CD14-positive monocyte (primary cell): ENCODE data around the gene VPS26B. TPM values are rescaled to one million over a fixed set of nuclear protein-coding genes. Genes with fewer than 3 reads are reported as not detected.

ENCODE experiments used
- DNase-seq, 3 donors: peaks; one replicate each; pipeline ENCODE4 v3.0.0-alpha.2; 2011 to 2022
- H2AFZ ChIP-seq: 2 replicates; pipeline ENCODE4 v1.6.0; 2012; ENCODE audit warnings: mild to moderate bottlenecking, low read depth, low read length, inconsistent platforms; ENCODE audit not compliant: insufficient read depth, poor library complexity, severe bottlenecking
- H3K27ac ChIP-seq, 2 donors: 1 replicate in 1 of 2; 2 replicates in 1 of 2; pipeline ENCODE4 v1.5.1; 2012 to 2013; ENCODE audit warnings: low read length in 2 of 2, control low read depth in 1 of 2, inconsistent platforms in 1 of 2, low read depth in 1 of 2, mild to moderate bottlenecking in 1 of 2
- H3K27me3 ChIP-seq, 2 donors: one replicate each; pipeline versions ENCODE4 v1.6.0 to v1.6.1; 2011 to 2013; ENCODE audit warnings: low read length in 2 of 2; ENCODE audit not compliant: control insufficient read depth in 2 of 2, insufficient read depth in 2 of 2
- H3K36me3 ChIP-seq, 2 donors: replicated peaks in 1 of 2; 1 replicate in 1 of 2; 2 replicates in 1 of 2; pipeline versions ENCODE4 v1.5.1 to v1.6.1; 2012 to 2013; ENCODE audit warnings: low read length in 2 of 2, control low read depth in 1 of 2, inconsistent platforms in 1 of 2, mild to moderate bottlenecking in 1 of 2; ENCODE audit not compliant: insufficient read depth in 2 of 2, control insufficient read depth in 1 of 2
- H3K4me1 ChIP-seq, 2 donors: 1 replicate in 1 of 2; 2 replicates in 1 of 2; pipeline versions ENCODE4 v1.5.1 to v1.6.1; 2012 to 2013; ENCODE audit warnings: low read length in 2 of 2, control low read depth in 1 of 2, inconsistent platforms in 1 of 2, mild to moderate bottlenecking in 1 of 2, moderate library complexity in 1 of 2; ENCODE audit not compliant: insufficient read depth in 2 of 2, control insufficient read depth in 1 of 2
- H3K4me2 ChIP-seq: replicated peaks from 2 replicates; pipeline ENCODE3; 2012; ENCODE audit warnings: low read length, moderate library complexity, mild to moderate bottlenecking; ENCODE audit not compliant: poor library complexity, severe bottlenecking; ENCODE audit errors: extremely low read depth
- H3K4me3 ChIP-seq, 3 experiments: fragments of 200-600 bp in 1 of 3; sonication (generic) in 1 of 3; replicated peaks in 1 of 3; 1 replicate in 2 of 3; 2 replicates in 1 of 3; pipeline ENCODE4 v1.5.1; 2011 to 2013; ENCODE audit warnings: low read length in 3 of 3, mild to moderate bottlenecking in 3 of 3, control low read depth in 2 of 3, low read depth in 2 of 3, inconsistent platforms in 1 of 3, moderate library complexity in 1 of 3
- H3K79me2 ChIP-seq: 2 replicates; pipeline ENCODE4 v1.6.0; 2012; ENCODE audit warnings: mild to moderate bottlenecking, control low read depth, inconsistent platforms, low read length, moderate library complexity; ENCODE audit not compliant: insufficient read depth
- H3K9ac ChIP-seq: 2 replicates; pipeline ENCODE4 v1.6.0; 2017; ENCODE audit warnings: low read length, mild to moderate bottlenecking; ENCODE audit not compliant: insufficient read depth, poor library complexity, severe bottlenecking
- H3K9me3 ChIP-seq, 2 donors: replicated peaks in 1 of 2; 1 replicate in 1 of 2; 2 replicates in 1 of 2; pipeline versions ENCODE4 v1.5.1 to v1.6.1; 2012 to 2013; ENCODE audit warnings: low read length in 2 of 2, control low read depth in 1 of 2; ENCODE audit not compliant: control insufficient read depth in 1 of 2, insufficient read depth in 1 of 2
- H4K20me1 ChIP-seq: 2 replicates; pipeline ENCODE4 v1.6.0; 2012; ENCODE audit warnings: mild to moderate bottlenecking, low read length, control low read depth, moderate library complexity; ENCODE audit not compliant: insufficient read depth
- H3K27ac Mint-ChIP-seq, 7 donors: one replicate each; pipeline ENCODE4 v1.8.0; 2020; ENCODE audit warnings: mild to moderate bottlenecking in 7 of 7, mixed read lengths in 7 of 7, moderate library complexity in 6 of 7, inconsistent platforms in 2 of 7
- H3K27me3 Mint-ChIP-seq, 3 donors: one replicate each; pipeline ENCODE4 v1.8.0; 2021 to 2022; ENCODE audit warnings: low read depth in 3 of 3, mild to moderate bottlenecking in 3 of 3, mixed read lengths in 3 of 3, moderate library complexity in 3 of 3, inconsistent platforms in 1 of 3
- H3K36me3 Mint-ChIP-seq, 2 donors: one replicate each; pipeline ENCODE4 v1.8.0; 2020; ENCODE audit warnings: mixed read lengths in 2 of 2, inconsistent platforms in 1 of 2, mild to moderate bottlenecking in 1 of 2
- H3K4me1 Mint-ChIP-seq: one replicate; pipeline ENCODE4 v1.8.0; 2020; ENCODE audit warnings: mild to moderate bottlenecking, mixed read lengths
- H3K4me3 Mint-ChIP-seq, 2 donors: one replicate each; pipeline ENCODE4 v1.8.0; 2020; ENCODE audit warnings: mild to moderate bottlenecking in 2 of 2, mixed read lengths in 2 of 2, moderate library complexity in 1 of 2
- H3K9me3 Mint-ChIP-seq, 7 donors: one replicate each; pipeline ENCODE4 v1.8.0; 2020 to 2022; ENCODE audit warnings: mixed read lengths in 7 of 7, mild to moderate bottlenecking in 6 of 7, moderate library complexity in 6 of 7, inconsistent platforms in 2 of 7
- WGBS: methylation state at CpG from one replicate; pipeline ENCODE4 v1.1.5; 2013; ENCODE audit warnings: missing lambda C conversion rate; ENCODE audit not compliant: insufficient coverage; 5-methylcytosine and 5-hydroxymethylcytosine counted together
- intact Hi-C, 2 donors: fragments of 100-400 bp; cut with micrococcal nuclease; formaldehyde crosslinking; loops; one replicate each; pipeline versions ENCODE4 v1.15.0 to v1.15.1; 2023
- polyA plus RNA-seq, 3 donors: library from polyadenylated mRNA; depleted of rRNA in 1 of 3; unstranded in 2 of 3; stranded (reverse) in 1 of 3; fragments of 300-500 nt in 2 of 3; fragments of >200 nt in 1 of 3; fragmentation: Illumina TruSeq in 2 of 3; gene quantifications; 1 replicate in 2 of 3; 2 replicates in 1 of 3; pipeline ENCODE4 v1.2.3, GENCODE V29; 2012 to 2021
- TF ChIP-seq, protein P1 (sequence below): fragments of 200-600 bp; IDR thresholded peaks from one replicate; pipeline ENCODE4 v1.8.0; 2022; ENCODE audit warnings: antibody characterized with exemption, mild to moderate bottlenecking

The VPS26B gene
- polyA plus RNA-seq, 3 donors, result 30.4 to 38.4 (median 34.3) TPM

DNA sequence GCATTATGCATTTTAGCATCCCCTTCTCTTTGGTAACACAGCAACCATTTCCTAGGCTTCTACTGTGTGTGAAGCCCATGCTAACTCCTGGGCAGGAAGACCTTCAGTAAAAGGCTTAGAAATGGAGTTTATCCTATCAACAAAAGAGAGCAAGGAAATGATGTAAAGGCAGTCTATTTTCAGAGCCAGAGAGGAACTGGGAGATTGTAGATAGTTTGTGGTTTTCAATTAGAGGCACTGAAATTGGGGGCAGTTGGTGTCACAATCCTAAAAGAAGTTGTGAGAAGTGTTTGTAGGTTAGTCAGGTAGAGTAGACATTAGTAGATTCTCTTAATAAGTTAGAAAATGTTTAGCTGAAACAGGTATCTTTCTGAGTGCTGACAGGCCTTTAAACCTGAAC, 36.0 kb downstream of the VPS26B start:
- H2AFZ ChIP-seq, result no peak overlapping the region
- H3K9me3 Mint-ChIP-seq, result no peaks in the 10 kb centered on the region
- H3K27ac ChIP-seq, result no peak overlapping the region
- H3K4me3 ChIP-seq, result no peak overlapping the region
- peaks cover 6% of the 10 kb centered on the region for H4K20me1 ChIP-seq
- H3K27me3 ChIP-seq, result peaks cover 0 to 42% of the 10 kb centered on the region in 2 donors
- H3K4me3 Mint-ChIP-seq, result peak overlapping the region in 1 of 2 donors; percentile 62
- TF ChIP-seq, protein P1, sequence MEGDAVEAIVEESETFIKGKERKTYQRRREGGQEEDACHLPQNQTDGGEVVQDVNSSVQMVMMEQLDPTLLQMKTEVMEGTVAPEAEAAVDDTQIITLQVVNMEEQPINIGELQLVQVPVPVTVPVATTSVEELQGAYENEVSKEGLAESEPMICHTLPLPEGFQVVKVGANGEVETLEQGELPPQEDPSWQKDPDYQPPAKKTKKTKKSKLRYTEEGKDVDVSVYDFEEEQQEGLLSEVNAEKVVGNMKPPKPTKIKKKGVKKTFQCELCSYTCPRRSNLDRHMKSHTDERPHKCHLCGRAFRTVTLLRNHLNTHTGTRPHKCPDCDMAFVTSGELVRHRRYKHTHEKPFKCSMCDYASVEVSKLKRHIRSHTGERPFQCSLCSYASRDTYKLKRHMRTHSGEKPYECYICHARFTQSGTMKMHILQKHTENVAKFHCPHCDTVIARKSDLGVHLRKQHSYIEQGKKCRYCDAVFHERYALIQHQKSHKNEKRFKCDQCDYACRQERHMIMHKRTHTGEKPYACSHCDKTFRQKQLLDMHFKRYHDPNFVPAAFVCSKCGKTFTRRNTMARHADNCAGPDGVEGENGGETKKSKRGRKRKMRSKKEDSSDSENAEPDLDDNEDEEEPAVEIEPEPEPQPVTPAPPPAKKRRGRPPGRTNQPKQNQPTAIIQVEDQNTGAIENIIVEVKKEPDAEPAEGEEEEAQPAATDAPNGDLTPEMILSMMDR, result no peak
- no peak overlapping the region for H3K9ac ChIP-seq
- no peak overlapping the region for H3K4me2 ChIP-seq
- intact Hi-C loops, result no loop called here
- peaks cover 80 to 82% of the 10 kb centered on the region in 2 donors for H3K36me3 Mint-ChIP-seq
- peaks cover 30% of the 10 kb centered on the region for H3K4me1 Mint-ChIP-seq
- H3K4me1 ChIP-seq, result peaks cover 10 to 16% of the 10 kb centered on the region in 2 donors
- peaks cover 2% of the 10 kb centered on the region for H3K79me2 ChIP-seq
- H3K9me3 ChIP-seq, result no peaks in the 10 kb centered on the region
- peaks cover 38 to 77% of the 10 kb centered on the region in 2 donors for H3K36me3 ChIP-seq
- H3K27me3 Mint-ChIP-seq, result peaks cover 21 to 39% (median 28%) of the 10 kb centered on the region in 3 donors
- H3K27ac Mint-ChIP-seq, result peak overlapping the region in 1 of 7 donors; percentile 20
- no peak for DNase-seq

GRCh38 chr11:134260983-134261382, 36.5 kb downstream of the VPS26B start:
- H3K4me3 ChIP-seq, result no peak overlapping the region
- H3K27me3 ChIP-seq, result peaks cover 0 to 42% of the 10 kb centered on the region in 2 donors
- peaks cover 10 to 19% of the 10 kb centered on the region in 2 donors for H3K4me1 ChIP-seq
- H3K36me3 ChIP-seq, result peaks cover 38 to 77% of the 10 kb centered on the region in 2 donors
- H3K27me3 Mint-ChIP-seq, result peaks cover 25 to 43% (median 28%) of the 10 kb centered on the region in 3 donors
- peaks cover 81 to 87% of the 10 kb centered on the region in 2 donors for H3K36me3 Mint-ChIP-seq
- H3K4me3 Mint-ChIP-seq, result no peak overlapping the region
- no peaks in the 10 kb centered on the region for H3K9me3 Mint-ChIP-seq
- DNase-seq, result no peak
- peaks cover 6% of the 10 kb centered on the region for H4K20me1 ChIP-seq
- no peak overlapping the region for H2AFZ ChIP-seq
- intact Hi-C loops, result no loop called here
- no peaks in the 10 kb centered on the region for H3K9me3 ChIP-seq
- H3K79me2 ChIP-seq, result no peaks in the 10 kb centered on the region
- TF ChIP-seq, protein P1, result no peak
- 83% methylated on average over 16 of the region's 16 CpGs for WGBS
- H3K4me1 Mint-ChIP-seq, result peaks cover 31% of the 10 kb centered on the region
- no peak overlapping the region for H3K27ac ChIP-seq
- no peak overlapping the region for H3K4me2 ChIP-seq
- no peak overlapping the region for H3K27ac Mint-ChIP-seq
- H3K9ac ChIP-seq, result no peak overlapping the region
